HG02885 (cell line): ENCODE data around the gene CC2D2B.
"Not testable (repeated sequence)": the region's sequence is repeated elsewhere in the genome, so short reads cannot be mapped to it uniquely, and the experiment has no call there.

ENCODE experiments used
- ATAC-seq: cut with Tn5 transposase; IDR thresholded peaks from one replicate; pipeline ENCODE4 v1.9.1; 2021; ENCODE audit warnings: mild to moderate bottlenecking; ENCODE audit not compliant: unreplicated experiment, poor library complexity

Gene CC2D2B

GRCh38 chr10:95907456-95908253, at the start of gene CC2D2B:
CC2D2B (plus strand) TSS chr10:95907975; CDS start chr10:95911324, 3,349 bp downstream.
- ATAC-seq = peak; percentile 90

- no peak for ATAC-seq
Observed at GRCh38 chr10:95860166-95860940, 47.4 kb upstream of the CC2D2B start.

- ATAC-seq = no peak
Observed at GRCh38 chr10:95861386-95861785, 46.4 kb upstream of the CC2D2B start.

- ATAC-seq = peak; percentile 92
Observed at GRCh38 chr10:95864906-95865813, 42.6 kb upstream of the CC2D2B start.

GRCh38 chr10:95865814-95866466, 41.8 kb upstream of the CC2D2B start:
- ATAC-seq = no peak

- no peak for ATAC-seq
Observed at GRCh38 chr10:95866467-95866842, 41.3 kb upstream of the CC2D2B start.

- ATAC-seq = no peak
Observed at GRCh38 chr10:95867866-95868265, 39.9 kb upstream of the CC2D2B start.

GRCh38 chr10:95872158-95872711, 35.5 kb upstream of the CC2D2B start:
- ATAC-seq = no peak

- no peak for ATAC-seq
Observed at GRCh38 chr10:95873139-95873538, 34.6 kb upstream of the CC2D2B start.

- no peak for ATAC-seq
Observed at GRCh38 chr10:95873651-95874050, 34.1 kb upstream of the CC2D2B start.

- ATAC-seq = not testable (repeated sequence)
Observed at GRCh38 chr10:95874783-95875182, 33.0 kb upstream of the CC2D2B start.

GRCh38 chr10:95876756-95877155, 31.0 kb upstream of the CC2D2B start:
- ATAC-seq = no peak

GRCh38 chr10:95877881-95878280, 29.9 kb upstream of the CC2D2B start:
- ATAC-seq = peak; percentile 49

GRCh38 chr10:95880704-95881103, 27.1 kb upstream of the CC2D2B start:
- peak; percentile 75 for ATAC-seq

- ATAC-seq = no peak
Observed at GRCh38 chr10:95881316-95881715, 26.5 kb upstream of the CC2D2B start.

- ATAC-seq = no peak
Observed at GRCh38 chr10:95889830-95890229, 17.9 kb upstream of the CC2D2B start.

- ATAC-seq = no peak
Observed at GRCh38 chr10:95896071-95896850, 11.5 kb upstream of the CC2D2B start.

GRCh38 chr10:95905897-95906580, 1.7 kb upstream of the CC2D2B start:
- not testable (repeated sequence) for ATAC-seq
